Endothelial cell of umbilical vein (primary cell): ENCODE data around the gene DGAT2. TPM values are rescaled to one million over a fixed set of nuclear protein-coding genes. Genes with fewer than 3 reads are reported as not detected.

Source experiments
- BruUV-seq: library from RNA; stranded (reverse); fragments of 400-500 nt; replicated peaks from 2 replicates; lab custom pipeline; 2021; lab: Mats Ljungman, UMichigan
- CTCF ChIA-PET: fragments of 300-600, 350-600 bp; sonication (Branson Sonifier 250); formaldehyde crosslinking; loops from one replicate; lab custom pipeline; 2021; ENCODE audit warnings: antibody characterized with exemption, inconsistent platforms; lab: Charles Lee
- POLR2A ChIA-PET: fragments of 300-600, 350-600 bp; sonication (Branson Sonifier 250); formaldehyde crosslinking; loops from one replicate; lab custom pipeline; 2021; ENCODE audit warnings: antibody characterized with exemption, inconsistent platforms; lab: Charles Lee
- DNase-seq: peaks from one replicate; pipeline ENCODE4 v3.0.0-alpha.2; 2011; ENCODE audit warnings: low read depth, low spot score
- FAIRE-seq: peaks from 2 replicates; lab custom pipeline; 2011; peaks lifted over from hg19 to GRCh38; lab: Jason Lieb, UNC
- H2AFZ ChIP-seq: 2 replicates; pipeline ENCODE4 v1.6.0; 2012; ENCODE audit warnings: low read depth, low read length, control low read depth, inconsistent platforms
- H3K27ac ChIP-seq: 2 replicates; pipeline ENCODE4 v1.5.1; 2011; ENCODE audit warnings: low read depth, mild to moderate bottlenecking, control low read depth, low read length, moderate library complexity; ENCODE audit not compliant: insufficient read depth
- H3K27me3 ChIP-seq, 2 experiments: 2 replicates each; pipeline versions ENCODE4 v1.6.0 to v1.6.1; 2011; ENCODE audit warnings: low read length in 2 of 2, mixed read lengths in 1 of 2; ENCODE audit not compliant: control insufficient read depth in 2 of 2, insufficient read depth in 2 of 2
- H3K36me3 ChIP-seq, 2 experiments: 2 replicates in 1 of 2; 3 replicates in 1 of 2; pipeline ENCODE4 v1.5.1; 2011; ENCODE audit warnings: low read length in 2 of 2, mild to moderate bottlenecking in 1 of 2, moderate library complexity in 1 of 2; ENCODE audit not compliant: control insufficient read depth in 2 of 2, insufficient read depth in 2 of 2; ENCODE audit errors: extremely low read depth in 1 of 2
- H3K4me1 ChIP-seq: 3 replicates; pipeline ENCODE4 v1.5.1; 2011; ENCODE audit warnings: mild to moderate bottlenecking, low read length; ENCODE audit not compliant: control insufficient read depth, insufficient read depth; ENCODE audit errors: extremely low read depth
- H3K4me2 ChIP-seq: 2 replicates; pipeline ENCODE4 v1.6.1; 2011; ENCODE audit warnings: low read length, control low read depth, mixed read lengths; ENCODE audit not compliant: insufficient read depth
- H3K4me3 ChIP-seq, 3 experiments: fragments of 200-600 bp in 1 of 3; sonication (generic), shearing (Covaris generic) in 1 of 3; replicated peaks in 1 of 3; 2 replicates each; pipeline ENCODE4 v1.5.1; 2011 to 2016; ENCODE audit warnings: control low read depth in 3 of 3, low read length in 3 of 3, mild to moderate bottlenecking in 2 of 3, inconsistent platforms in 1 of 3, low read depth in 1 of 3, moderate library complexity in 1 of 3; ENCODE audit not compliant: insufficient read depth in 1 of 3
- H3K79me2 ChIP-seq: 2 replicates; pipeline ENCODE4 v1.6.0; 2012; ENCODE audit warnings: low read length, inconsistent platforms; ENCODE audit not compliant: control insufficient read depth, insufficient read depth
- H3K9ac ChIP-seq: replicated peaks from 2 replicates; pipeline ENCODE3; 2011; ENCODE audit warnings: low read length, control low read depth; ENCODE audit not compliant: insufficient read depth; ENCODE audit errors: extremely low read depth
- H3K9me1 ChIP-seq: replicated peaks from 3 replicates; pipeline ENCODE4 v1.6.0; 2011; ENCODE audit warnings: mild to moderate bottlenecking, low read length; ENCODE audit not compliant: control insufficient read depth, insufficient read depth; ENCODE audit errors: extremely low read depth
- H3K9me3 ChIP-seq: replicated peaks from 2 replicates; pipeline ENCODE4 v1.5.1; 2012; ENCODE audit warnings: low read length, inconsistent platforms; ENCODE audit not compliant: control insufficient read depth, insufficient read depth
- H4K20me1 ChIP-seq: replicated peaks from 2 replicates; pipeline ENCODE3; 2011; ENCODE audit warnings: mild to moderate bottlenecking, low read length; ENCODE audit not compliant: control insufficient read depth, insufficient read depth; ENCODE audit errors: extremely low read depth
- EZH2 ChIP-seq: IDR thresholded peaks from 2 replicates; pipeline ENCODE4 v1.6.1; 2012; ENCODE audit warnings: borderline replicate concordance, low read depth, mild to moderate bottlenecking, moderate library complexity, low read length, inconsistent platforms; ENCODE audit not compliant: severe bottlenecking
- FOS ChIP-seq: IDR thresholded peaks from 2 replicates; pipeline ENCODE4 v1.6.1; 2011; ENCODE audit warnings: mild to moderate bottlenecking, low read length, moderate library complexity, borderline replicate concordance; ENCODE audit not compliant: insufficient read depth
- GATA2 ChIP-seq: IDR thresholded peaks from 2 replicates; pipeline ENCODE4 v1.7.0; 2011; ENCODE audit warnings: low read depth, mild to moderate bottlenecking, moderate library complexity, mixed read lengths, low read length; ENCODE audit not compliant: insufficient read length, insufficient read depth
- JUN ChIP-seq: IDR thresholded peaks from 2 replicates; pipeline ENCODE4 v1.6.1; 2011; ENCODE audit warnings: borderline replicate concordance, low read depth; ENCODE audit not compliant: insufficient read length, insufficient read depth
- MAX ChIP-seq: IDR thresholded peaks from 2 replicates; pipeline ENCODE4 v1.6.1; 2011; ENCODE audit not compliant: insufficient read depth, insufficient read length
- MYC ChIP-seq: IDR thresholded peaks from one replicate; pipeline ENCODE4 v1.6.1; 2011; ENCODE audit warnings: mild to moderate bottlenecking, low read depth, low read length
- POLR2A ChIP-seq: IDR thresholded peaks from 2 replicates; pipeline ENCODE4 v1.6.1; 2012; ENCODE audit warnings: low read depth, mild to moderate bottlenecking, control low read depth, low read length
- POLR2AphosphoS5 ChIP-seq: IDR thresholded peaks from 2 replicates; pipeline ENCODE4 v1.6.1; 2012; ENCODE audit warnings: low read depth, mild to moderate bottlenecking, control low read depth, low read length, moderate library complexity; ENCODE audit not compliant: insufficient read depth
- dilution Hi-C: fragments of 300-500 bp; cut with MboI; formaldehyde crosslinking; loops from one replicate; pipeline ENCODE4 v1.15.0; 2019; ENCODE audit warnings: low sequenced_read_pairs; ENCODE audit not compliant: extremely low pct_ligation_motif_present
- intact Hi-C: fragments of 100-400 bp; cut with micrococcal nuclease; formaldehyde crosslinking; loops from one replicate; pipeline ENCODE4 v1.10.0; 2022
- polyA plus RNA-seq, 4 experiments: library from polyadenylated mRNA; depleted of rRNA in 3 of 4; stranded (reverse) in 3 of 4; unstranded in 1 of 4; fragments of >200 nt; gene quantifications; 2 replicates each; pipeline versions ENCODE4 v1.2.1 to v1.2.3, GENCODE V29; 2011 to 2012; ENCODE audit warnings: missing spikeins in 1 of 4
- total RNA-seq: library from RNA; stranded (reverse); gene quantifications from 2 replicates; pipeline ENCODE4 v1.2.3, GENCODE V29; 2021
- TF ChIP-seq, protein P1 (sequence below), 2 donors: IDR thresholded peaks; 1 replicate in 1 of 2; 2 replicates in 1 of 2; pipeline ENCODE4 v1.5.1; 2011; ENCODE audit warnings: low read length in 2 of 2, mild to moderate bottlenecking in 2 of 2, moderate library complexity in 2 of 2, control low read depth in 1 of 2, inconsistent platforms in 1 of 2, low read depth in 1 of 2; ENCODE audit not compliant: insufficient read depth in 1 of 2; ENCODE audit errors: extremely low read depth in 1 of 2

Gene DGAT2
- total and polyA plus RNA-seq, 2 donors (not counting 3 experiments of a cell fraction or from before 2014, with no cell fraction given), result 0.55 to 0.79 TPM

GRCh38 chr11:75737314-75737713, 31.3 kb upstream of the DGAT2 start:
- intact Hi-C loops, result no loop called here

More at GRCh38 chr11:75737314-75737713, 31.3 kb upstream of the DGAT2 start:
- TF ChIP-seq POLR2A (no peak), GATA2 (no peak), JUN (no peak), MYC (no peak), EZH2 (no peak), MAX (no peak), POLR2AphosphoS5 (no peak), FOS (no peak)
- TF ChIP-seq, protein P1, sequence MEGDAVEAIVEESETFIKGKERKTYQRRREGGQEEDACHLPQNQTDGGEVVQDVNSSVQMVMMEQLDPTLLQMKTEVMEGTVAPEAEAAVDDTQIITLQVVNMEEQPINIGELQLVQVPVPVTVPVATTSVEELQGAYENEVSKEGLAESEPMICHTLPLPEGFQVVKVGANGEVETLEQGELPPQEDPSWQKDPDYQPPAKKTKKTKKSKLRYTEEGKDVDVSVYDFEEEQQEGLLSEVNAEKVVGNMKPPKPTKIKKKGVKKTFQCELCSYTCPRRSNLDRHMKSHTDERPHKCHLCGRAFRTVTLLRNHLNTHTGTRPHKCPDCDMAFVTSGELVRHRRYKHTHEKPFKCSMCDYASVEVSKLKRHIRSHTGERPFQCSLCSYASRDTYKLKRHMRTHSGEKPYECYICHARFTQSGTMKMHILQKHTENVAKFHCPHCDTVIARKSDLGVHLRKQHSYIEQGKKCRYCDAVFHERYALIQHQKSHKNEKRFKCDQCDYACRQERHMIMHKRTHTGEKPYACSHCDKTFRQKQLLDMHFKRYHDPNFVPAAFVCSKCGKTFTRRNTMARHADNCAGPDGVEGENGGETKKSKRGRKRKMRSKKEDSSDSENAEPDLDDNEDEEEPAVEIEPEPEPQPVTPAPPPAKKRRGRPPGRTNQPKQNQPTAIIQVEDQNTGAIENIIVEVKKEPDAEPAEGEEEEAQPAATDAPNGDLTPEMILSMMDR (IDR thresholded peaks at IDR 0.05; ENCODE audit: extremely low read depth in 1 of 2, insufficient read depth in 1 of 2, low read depth in 1 of 2, low read length in 2 of 2), result no peak
- no peak overlapping the region for H3K9ac ChIP-seq
- H3K79me2 ChIP-seq, result no peaks in the 10 kb centered on the region
- H2AFZ ChIP-seq, result no peak overlapping the region
- no TSS peak for BruUV-seq
- peaks cover 12 to 20% of the 10 kb centered on the region in 2 experiments for H3K27me3 ChIP-seq
- no peak for FAIRE-seq
- dilution Hi-C loops, result no loop called here
- no peak for DNase-seq
- no peaks in the 10 kb centered on the region for H3K36me3 ChIP-seq
- no peak overlapping the region for H3K4me3 ChIP-seq
- no peaks in the 10 kb centered on the region for H3K9me3 ChIP-seq
- H3K9me1 ChIP-seq, result no peaks in the 10 kb centered on the region
- no peak overlapping the region for H3K27ac ChIP-seq
- CTCF ChIA-PET, result interaction anchor here (0.8 to 2.0 kb wide), 2 partner anchors 14 to 470 kb away, joined by 4 to 7 read pairs; no protein-coding TSS in a partner anchor
- H3K4me1 ChIP-seq, result no peaks in the 10 kb centered on the region
- H3K4me2 ChIP-seq, result no peak overlapping the region
- POLR2A ChIA-PET, result no interaction called here
- H4K20me1 ChIP-seq, result no peaks in the 10 kb centered on the region
